ENCODE measurements around the gene MUC4.
"Not testable (repeated sequence)": the region's sequence is repeated elsewhere in the genome, so short reads cannot be mapped to it uniquely, and the experiment has no call there.

MUC4 gene

DNA sequence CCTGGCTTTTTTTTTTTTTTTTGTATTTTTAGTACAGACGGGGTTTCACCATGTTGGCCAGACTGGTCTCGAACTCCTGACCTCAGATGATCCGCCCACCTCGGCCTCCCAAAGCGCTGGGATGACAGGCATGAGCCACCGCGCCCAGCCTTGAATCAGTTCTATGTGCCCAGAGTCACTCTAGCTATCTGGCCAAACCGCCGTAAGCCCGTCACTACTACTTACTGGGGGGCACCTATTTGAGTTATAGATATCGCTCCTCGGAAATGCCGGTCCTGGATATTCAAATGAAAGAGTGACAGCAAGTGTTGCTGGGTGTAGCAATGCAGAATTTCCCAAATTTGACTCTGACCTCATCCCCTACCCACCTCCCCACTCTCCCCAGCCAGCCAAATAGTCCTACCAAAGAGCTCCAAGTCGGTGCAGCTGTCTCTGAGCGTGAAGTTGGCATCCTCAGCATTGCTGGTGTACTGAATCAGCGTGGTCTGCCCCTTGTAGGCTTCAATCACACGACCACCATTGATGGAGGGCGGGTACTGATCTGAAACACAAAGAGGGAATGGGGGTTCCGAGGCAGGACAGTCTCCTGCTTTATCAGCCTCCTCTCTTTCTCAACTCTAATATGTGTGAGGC is 52.9 kb downstream of the MUC4 start:
- DNase-seq = no peak

DNA sequence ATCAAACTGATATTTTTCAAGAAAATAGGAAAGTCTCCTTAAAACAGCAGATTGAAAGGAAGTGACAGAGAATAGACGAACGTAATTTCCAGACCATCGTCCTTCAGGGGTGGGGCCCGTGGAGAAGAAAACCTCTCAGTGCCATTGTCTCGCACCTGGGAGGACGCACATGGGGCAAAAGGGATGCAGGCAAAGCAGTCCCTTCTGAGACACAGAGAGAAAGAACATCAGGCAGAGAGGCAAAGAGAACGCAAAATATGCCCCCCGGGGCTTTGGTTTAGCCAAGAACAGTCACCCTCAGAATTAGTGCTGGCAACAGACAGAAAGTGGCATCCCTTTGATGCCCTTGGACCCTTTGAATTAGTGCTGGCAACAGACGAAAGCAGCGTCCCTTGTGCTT is 53.9 kb downstream of the MUC4 start:
- no peak for DNase-seq

DNA sequence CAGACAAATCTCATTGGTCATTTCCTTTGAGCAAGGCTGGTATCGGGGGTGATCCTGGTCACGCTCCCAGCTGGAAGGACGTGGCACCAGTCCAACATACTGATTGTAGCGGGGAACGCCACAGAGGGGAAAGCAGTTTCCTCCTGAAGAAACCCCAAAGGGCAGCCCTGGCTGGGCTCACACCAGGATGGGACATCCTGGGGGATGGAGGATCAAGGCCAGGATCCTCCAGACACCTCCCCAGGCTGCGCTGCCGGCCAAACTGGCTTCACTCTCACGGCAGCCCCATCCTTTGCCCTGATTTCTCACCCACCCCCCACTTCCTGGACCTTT is 54.3 kb downstream of the MUC4 start:
- DNase-seq = no peak

DNA sequence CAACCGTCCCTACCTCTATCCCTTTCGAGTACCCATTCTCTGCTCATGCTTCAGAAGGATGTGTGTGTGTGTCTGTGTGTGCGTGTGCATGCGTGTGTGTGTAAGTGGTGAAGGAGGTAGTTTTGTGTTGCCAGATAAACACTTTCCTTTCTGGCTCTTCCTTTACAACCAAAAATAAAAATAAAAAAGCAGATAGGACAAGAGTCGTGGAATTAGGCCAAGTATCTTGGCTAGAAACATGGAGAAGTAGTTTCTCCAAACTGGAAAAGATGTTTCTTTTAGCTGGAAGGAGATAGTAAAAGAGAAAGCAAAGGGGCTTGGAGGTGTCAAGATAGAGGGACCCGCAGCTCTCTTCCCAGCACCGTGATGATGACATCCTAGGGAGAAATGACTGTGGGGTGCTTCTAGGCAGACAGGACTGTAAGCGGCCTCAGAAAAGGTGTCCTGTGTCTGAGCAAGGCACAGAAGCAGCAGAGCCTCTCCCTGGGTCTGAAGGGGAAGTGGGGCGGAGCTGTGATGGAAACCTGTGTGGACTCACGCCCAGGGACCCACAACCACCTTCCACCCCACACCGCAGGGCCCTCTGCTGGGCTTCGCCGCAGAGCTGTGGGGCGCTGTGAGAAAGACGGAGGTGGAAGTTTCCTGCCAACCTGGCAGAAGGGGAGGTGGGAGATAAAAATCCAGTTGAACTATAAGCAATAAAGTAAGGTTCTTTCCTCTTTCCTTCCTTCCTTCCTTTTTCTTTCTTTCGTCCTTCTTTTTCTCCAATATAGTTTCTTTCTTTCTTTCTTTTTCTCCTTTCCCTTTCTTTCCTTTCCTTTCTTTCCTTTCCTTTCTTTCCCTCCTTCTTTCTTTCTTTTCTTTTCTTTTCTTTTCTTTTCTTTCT is 55.7 kb downstream of the MUC4 start:
- DNase-seq = no peak

DNA sequence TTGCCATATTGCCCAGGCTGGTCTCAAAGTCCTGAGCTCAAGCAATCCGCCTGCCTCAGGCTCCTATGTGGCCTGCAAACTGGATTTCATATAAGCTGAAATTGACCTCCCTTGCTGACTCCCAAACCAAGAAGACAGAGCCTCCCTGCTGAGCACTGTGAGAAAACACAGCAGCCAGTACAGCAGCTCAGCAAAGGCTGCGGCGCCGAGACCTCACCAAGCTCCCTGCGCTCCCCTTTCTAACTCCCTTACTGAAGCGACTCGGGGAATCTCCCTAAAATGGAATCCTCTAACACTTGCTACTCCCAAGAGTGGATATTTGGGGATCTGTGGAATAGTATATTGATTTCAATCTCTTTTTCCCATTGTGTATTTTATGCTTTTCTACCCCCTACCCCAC is 56.3 kb downstream of the MUC4 start:
- no peak for DNase-seq

DNA sequence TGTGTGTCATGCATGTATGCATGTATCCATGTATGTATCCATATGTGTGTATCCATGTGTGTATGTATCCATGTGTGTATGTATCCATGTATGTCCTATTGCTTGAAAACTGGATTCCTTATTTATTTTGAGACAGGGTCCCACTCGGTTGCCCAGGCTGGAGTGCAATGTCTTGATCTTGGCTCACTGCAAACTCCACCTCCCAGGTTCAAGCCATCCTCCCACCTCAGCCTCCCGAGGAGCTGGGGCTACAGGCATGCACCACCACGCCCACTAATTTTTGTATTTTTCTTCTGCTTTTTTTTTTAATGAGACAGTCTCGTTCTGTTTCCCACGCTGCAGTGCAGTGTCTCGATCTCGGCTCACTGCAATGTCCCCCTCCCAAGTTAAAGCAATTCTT is 56.8 kb downstream of the MUC4 start:
- no peak for DNase-seq

DNA sequence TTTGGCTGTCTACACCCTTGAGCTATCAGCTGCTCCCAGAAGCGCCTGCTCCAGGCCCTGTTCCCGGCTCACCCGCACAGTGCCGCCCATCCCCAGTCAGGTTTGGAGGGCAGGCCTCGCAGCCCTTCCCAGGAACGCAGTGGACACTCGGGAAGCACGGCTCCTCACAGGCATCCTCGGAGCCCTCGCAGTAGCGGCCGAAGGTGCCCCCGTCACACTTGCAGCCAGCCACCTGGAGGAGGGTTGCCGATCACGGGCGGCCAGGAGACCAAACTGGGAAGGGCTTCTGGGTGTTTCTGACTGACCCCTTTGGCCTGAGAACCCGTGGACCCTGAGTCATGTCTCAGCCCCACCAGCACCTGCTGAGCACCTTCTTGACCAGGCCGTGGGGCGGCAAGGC is 57.6 kb downstream of the MUC4 start:
- no peak for DNase-seq

DNA sequence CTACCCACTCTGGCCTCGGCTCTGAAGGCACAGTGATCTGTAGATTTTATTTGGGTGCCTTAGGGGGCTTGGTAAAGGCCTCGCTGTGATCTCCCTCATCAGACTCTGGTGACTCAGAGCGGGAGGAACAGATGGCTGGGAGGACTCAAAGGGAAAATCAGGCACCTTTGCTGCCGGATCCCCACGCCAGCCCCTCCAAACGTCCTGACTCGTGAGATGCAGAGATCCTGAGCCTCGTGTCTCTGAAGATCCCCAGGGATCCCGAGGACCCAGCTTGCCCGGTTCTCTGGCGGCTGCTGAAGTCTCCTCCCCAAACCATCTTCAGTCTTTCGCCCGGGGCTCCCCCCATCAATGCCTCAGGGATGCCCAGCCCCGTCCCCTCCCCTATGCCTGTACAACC is 58.1 kb downstream of the MUC4 start:
- DNase-seq = no peak

DNA sequence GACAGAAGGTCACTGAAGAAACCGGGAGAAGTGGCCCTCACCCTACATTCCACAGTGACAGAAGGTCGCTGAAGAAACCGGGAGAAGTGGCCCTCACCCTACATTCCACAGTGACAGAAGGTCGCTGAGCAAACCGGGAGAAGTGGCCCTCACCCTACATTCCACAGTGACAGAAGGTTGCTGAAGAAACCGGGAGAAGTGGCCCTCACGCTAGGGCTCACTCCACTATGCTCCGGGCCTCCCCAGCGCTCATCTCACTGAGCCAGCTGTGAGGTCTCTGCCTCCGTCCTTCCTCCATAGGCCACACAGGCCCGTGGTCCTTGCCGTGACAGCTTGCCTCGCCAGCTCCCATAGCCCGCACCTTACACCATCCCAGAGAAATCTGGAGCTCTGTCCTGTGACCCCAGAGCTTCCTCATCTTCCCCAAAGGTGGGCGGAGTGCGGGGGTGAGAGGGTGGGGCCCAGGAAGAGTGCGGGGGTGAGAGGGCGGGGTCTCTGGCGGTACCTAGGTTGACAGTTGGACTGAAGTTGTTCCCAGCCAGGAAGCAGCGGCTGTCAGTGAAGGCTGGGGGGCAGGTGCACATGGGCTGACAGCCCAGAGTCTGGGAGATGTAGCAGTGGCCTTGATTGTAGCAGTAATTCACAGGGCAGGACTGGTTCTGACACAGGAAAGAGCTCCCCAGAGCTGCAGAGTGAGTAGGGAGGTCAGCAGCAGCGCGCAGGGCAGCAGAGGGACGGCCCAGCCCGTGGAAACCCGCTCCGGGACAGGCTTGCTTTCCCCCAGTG is 59.0 kb downstream of the MUC4 start:
- DNase-seq = no peak

DNA sequence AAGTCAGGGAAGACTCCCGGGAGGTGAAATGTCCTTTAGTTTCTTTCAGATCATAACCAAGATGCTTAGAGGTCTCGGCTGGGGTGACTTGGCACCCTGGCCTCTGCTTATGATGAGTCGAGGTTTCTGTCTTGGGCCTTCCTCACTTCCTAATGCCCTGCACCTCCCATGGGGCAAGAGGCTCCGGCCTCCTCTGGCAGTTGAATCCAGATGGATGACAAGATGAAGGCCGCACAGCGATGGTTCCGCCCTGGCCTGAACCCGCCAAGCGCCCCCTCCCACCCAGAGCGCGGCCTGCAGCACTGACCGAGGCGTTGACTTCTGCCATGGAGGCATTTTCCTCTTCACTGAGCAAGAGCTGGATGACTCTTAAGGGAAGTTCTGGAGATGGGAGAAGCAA is 59.7 kb downstream of the MUC4 start:
- DNase-seq = no peak

DNA sequence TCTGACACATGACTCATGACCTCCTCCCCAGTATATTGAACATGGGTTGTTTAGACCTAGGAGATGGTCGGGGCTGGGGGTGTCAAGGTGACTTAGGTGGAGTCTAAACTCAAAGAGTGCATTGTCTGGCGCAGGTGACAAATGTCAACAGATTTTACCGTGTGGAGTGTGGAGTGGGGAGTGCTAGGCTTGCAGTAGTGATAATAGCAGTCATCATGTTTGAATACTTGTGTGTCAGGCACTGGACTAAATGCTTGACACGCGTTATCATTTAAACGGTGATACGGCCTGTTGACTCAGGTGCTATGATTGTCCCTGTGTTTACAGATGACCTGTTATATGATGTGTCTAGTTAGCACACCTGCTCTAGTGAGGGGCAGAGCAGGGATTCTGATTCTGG is 60.2 kb downstream of the MUC4 start:
- DNase-seq = no peak

DNA sequence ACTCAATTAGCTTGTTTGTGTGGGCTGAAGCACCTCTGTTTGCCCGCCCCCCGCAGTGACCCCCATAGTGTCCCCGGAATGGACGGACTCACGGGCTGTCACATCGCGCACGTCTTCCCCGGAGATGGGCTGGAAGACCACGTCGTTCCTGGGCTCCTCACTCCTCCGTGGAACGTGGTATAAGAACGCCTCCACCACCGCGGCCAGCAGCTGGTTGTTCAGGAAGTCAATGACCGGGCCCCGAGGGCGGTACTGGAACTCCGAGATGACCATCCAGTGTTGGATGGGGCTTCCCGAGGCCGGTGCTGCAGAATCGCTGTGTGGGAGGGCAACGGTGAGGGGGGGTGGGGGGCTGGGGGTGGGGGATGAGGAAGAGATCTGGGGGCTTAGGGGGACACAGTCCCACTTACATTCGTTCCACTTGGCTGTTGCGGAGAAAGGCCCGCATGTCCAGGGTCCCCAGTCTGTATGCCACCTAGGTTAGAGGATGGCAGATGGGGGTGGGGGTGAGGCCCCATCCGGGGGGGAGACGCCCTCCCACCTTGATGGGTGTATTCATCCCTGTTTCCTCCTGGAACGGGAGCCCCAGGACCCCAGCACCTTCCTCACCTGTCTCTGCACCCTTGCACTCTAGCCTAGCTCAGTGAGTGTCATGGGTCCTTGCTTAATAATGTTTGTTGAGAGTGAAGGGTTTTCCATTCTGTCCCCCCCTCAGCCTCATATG is 60.8 kb downstream of the MUC4 start:
- DNase-seq = no peak

DNA sequence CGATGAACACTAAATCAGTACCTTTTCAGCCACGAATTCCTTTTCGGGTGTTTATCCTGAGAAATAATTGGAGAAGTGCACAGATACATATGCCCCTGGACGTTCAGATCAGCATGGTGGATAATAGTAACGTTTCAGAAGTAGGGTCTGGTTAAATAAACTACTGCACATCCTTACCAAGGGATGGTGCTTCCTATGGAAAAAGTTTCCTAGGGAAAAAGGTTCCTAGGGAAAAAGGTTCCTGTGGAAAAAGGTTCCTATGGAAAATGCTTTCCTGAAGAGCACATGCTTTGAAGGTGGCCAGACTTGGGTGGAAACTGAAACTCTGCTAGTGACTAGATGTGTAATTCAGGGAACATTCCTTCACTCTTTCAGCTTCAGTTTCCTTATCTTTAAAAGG is 62.6 kb downstream of the MUC4 start:
- not testable (repeated sequence) for DNase-seq

DNA sequence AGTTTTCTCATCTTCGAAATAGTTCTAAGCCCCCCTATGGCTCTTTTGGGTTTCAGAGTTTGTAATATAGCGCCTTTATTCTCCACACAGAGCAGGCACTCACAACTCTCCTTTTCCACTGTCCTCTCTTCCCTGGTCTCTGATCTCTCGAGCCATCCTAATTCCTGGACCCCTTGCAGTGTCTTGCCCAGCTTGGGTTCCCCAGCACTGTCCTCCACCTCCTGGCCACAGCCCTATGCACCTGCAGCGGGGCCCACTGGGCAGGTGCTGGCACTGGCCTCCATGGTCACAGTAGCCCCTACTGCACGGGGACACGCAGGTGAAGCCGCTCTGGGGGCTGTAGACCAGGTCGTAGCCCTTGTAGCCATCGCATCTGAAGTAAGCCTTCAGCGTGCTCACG is 63.1 kb downstream of the MUC4 start:
- no peak for DNase-seq

DNA sequence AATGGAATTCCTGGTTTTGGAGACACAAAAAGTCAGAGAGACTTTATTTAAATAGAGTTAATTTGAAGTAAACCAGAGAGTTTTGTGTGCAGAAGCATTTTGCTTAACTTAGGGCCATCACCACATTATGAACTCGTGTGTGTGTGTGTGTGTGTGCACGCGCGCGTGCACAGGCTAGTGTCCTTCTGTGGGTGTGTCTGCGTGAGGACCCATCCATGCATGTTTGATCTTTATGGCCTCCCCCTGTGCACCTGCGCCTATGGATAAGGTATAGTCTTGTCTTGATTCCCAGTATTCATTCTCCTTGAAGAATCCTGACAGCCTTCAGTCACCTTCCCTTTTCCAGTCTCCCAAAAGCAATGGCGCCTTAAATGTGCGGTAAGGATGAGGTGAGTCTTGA is 65.0 kb downstream of the MUC4 start:
- DNase-seq = no peak

DNA sequence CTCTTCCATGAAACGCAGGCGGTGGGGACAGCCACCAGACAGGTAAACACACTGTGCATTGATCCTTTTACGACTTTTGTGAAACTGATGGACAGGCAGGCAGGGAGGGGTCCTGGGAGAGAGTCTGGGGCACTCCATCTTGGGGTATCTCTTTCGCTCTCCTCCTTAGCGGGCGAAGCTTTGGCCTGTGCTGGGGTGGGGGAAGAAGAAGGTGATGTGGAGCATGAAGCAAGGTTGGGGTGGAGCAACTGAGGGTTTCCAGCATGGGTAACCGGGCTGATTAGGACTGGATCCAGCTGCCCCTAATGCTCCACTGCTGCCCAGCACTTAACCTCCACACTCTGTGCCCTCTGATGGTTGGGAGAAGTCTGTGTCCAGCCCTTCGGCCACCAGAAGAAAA is 65.4 kb downstream of the MUC4 start:
- DNase-seq = no peak

DNA sequence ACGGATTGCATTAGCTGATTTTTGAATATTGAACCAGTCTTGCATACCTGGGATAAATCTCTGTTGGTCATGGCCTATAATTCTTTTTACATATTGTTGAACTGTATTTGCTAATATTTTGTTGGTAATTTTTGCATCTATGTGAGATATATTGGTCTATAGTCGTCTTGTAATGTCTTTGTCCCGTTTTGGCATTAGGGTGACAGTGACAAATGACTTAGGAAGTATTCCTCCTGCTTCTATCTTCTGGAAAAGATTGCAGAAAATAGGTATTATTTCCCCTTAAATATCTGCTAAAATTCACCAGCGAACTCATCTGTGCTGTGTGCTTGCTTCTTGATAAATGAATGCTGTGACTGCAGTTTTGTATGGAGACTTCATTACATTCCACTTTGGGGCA is 67.3 kb downstream of the MUC4 start:
- no peak for DNase-seq

DNA sequence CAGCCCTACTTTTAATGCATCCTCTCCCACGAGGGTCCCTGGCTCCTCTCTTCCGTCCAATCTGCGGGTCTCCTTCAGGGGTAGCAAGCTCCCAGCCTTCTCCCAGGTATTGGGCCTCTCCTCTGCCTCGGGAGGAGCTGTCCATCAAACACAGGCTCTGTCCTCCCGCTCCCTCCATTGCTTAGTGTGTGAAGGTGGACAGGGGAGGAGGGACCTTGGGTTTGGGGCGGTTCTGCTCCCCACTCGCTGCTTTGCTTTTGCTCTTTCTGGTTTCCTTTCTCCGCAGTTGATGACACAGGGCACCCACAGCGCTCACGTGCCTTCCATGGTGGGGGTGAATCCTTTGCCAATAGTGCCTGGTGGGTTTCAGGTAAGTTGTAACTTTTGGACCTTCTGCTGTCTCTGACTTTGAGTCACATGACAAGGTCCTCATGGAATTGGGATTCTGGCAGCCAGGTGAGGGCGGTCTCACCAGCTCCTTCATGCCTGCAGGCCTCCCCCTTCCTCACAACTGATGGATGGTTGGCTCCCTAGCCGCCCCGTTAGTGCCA is 72.1 kb downstream of the MUC4 start:
- no peak for DNase-seq

DNA sequence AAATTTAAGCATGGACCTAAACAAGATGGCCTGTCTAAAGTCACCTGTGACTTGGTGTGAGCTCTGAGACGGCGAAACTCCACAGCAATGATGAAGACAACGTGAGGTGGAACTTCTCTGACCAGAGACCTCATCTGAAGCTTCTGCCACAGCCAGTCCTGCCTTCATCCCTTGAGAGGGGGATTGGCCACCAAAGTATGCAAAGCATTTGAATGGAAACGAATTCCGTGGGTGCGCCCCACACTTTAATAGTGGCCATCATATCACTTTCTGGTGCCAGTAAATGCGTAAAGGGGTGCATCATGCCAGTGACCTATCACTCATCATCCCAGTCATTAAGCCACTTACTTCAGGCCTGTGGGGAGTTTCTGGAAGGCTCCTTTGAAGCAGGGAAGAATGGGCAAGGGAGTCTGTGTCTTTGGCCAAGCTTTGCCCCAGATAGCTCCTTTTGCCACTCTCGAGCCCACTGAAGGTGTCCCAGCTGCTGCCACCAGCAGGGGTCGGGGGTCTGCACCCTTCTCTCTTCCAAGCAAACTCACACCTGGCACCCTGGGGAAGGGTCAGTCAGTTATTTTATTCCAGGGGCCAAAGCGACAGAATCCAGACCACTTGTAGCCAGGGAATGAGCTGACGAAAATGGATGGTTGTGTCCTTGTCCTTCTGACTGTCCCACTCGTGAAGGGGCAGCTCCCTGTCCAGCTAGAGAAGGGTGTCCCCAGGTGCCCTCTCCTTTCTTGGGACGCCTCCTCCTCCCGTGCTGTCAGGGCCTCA is 73.3 kb downstream of the MUC4 start:
- DNase-seq = no peak

DNA sequence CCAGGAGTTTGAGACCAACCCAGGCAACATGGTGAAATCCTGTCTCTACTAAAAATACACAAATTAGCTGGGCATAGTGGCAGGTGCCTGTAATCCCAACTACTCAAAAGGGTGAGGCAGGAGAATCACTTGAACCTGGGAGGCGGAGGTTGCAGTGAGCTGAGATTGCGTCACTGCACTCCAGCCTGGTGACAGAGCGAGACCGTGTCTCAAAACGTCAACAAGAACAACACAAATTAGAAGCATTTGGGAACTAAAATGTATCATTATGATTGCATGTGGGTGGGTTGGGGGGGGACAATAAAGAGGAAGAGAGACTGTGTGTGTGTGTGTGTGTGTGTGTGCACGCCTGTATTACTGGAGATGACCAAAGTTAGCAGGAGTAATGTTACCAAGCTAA is 73.9 kb downstream of the MUC4 start:
- not testable (repeated sequence) for DNase-seq

DNA sequence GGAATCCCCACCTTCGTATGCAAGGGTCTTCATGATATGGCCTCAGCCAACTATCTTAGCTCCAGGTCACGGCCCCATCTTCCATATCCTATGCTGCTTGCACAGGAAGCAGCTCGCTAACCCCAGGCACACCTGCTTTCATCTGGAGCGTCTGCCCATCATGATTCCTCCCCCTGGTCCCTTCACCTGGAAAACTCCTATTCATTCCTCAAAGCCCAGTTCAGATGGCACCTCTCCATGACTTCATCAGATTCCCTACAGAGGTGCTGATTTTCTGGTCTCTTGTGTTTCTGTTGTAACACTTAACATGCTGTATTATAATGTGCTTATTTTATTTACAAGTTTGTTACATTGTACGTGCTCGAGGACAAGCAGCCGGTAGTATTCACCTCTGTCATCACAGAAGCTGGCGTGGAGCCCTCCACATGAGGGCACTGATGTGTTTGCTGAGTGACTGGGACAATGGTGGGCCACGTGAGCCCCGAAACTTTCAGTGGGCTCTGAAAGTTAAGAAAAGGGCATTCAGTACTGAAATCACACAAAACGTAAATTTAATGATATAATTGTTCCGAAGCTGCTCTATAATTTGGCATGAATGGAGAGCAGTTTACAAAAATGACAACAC is 74.8 kb downstream of the MUC4 start:
- DNase-seq = no peak

Data from activated CD4-positive, alpha-beta T cell treated with anti-CD3 and anti-CD28 coated beads, Interleukin-2, amount 50 U/mL, for 1 hour (primary cell).